Uterus (tissue), 2 donors: ENCODE results near the gene WDR64.

ENCODE experiments used
- CTCF ChIP-seq, 4 experiments: fragments of 200-600 bp in 2 of 4; fragments of 450-650 bp in 2 of 4; sonication (generic) in 2 of 4; IDR thresholded peaks; one replicate each; pipeline ENCODE4 v1.5.1; 2016 to 2019; ENCODE audit warnings: antibody characterized with exemption in 4 of 4, mild to moderate bottlenecking in 2 of 4, moderate library complexity in 1 of 4
- POLR2A ChIP-seq, 2 donors: fragments of 450-650 bp; IDR thresholded peaks; one replicate each; pipeline ENCODE4 v1.6.1; 2016; ENCODE audit warnings: antibody characterized with exemption in 2 of 2, mild to moderate bottlenecking in 1 of 2, moderate library complexity in 1 of 2

DNA sequence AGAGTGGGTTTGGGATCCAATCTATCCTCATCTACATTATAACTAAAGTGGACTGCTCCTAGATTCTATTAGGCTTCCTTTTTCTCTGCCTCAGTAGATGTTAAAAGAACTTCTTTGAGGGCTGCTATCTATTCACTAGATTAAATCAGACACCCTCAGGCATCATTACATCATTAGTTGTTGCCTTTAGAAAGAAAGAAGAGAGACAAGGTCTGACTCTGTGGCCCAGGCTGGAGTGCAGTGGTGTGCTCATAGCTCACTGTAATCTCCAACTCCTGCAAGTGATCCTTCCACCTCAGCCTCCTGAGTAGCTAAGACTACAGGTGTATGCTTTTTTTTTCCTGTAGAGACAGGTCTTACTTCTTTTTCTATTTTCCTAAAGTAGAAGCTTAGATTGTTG lies 124.8 kb downstream of the WDR64 start:
- TF ChIP-seq CTCF (IDR thresholded peaks at IDR 0.05) (no peak), POLR2A (IDR thresholded peaks at IDR 0.05) (no peak)
